ELF-1 (cell line): ENCODE results near the gene CDS2.

ENCODE experiments used
- DNase-seq: peaks from one replicate; pipeline ENCODE4 v3.0.0-alpha.2; 2016; ENCODE audit warnings: low read depth, low spot score

The CDS2 gene

GRCh38 chr20:5181958-5182357 is 55.1 kb downstream of the CDS2 start:
- DNase-seq, result no peak

GRCh38 chr20:5182615-5183254 is 55.9 kb downstream of the CDS2 start:
- DNase-seq, result no peak

- DNase-seq, result no peak
Observed at GRCh38 chr20:5183731-5184474, 57.1 kb downstream of the CDS2 start.

GRCh38 chr20:5184684-5185083 is 57.9 kb downstream of the CDS2 start:
- DNase-seq, result no peak

DNA sequence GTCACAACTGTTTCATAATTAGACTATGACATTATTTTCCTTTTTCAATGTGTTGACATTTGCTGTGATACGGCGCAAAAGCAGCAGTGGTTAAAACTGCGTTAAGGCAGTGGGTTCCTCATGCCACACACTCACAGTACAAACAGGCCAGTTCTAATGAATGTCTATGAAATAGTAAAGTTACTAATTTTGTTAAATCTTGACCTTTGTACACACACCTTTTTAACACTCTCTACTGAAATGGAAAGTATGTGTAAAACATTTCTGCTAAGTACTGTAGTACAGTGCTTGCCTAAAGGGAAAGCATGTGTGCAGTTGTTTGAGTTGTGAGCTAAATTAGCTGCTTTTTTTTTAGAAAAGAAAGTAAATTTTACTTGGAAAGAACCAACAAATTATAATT is 60.3 kb downstream of the CDS2 start:
- no peak for DNase-seq

- DNase-seq, result no peak
Observed at GRCh38 chr20:5188736-5189135, 61.9 kb downstream of the CDS2 start.

DNA sequence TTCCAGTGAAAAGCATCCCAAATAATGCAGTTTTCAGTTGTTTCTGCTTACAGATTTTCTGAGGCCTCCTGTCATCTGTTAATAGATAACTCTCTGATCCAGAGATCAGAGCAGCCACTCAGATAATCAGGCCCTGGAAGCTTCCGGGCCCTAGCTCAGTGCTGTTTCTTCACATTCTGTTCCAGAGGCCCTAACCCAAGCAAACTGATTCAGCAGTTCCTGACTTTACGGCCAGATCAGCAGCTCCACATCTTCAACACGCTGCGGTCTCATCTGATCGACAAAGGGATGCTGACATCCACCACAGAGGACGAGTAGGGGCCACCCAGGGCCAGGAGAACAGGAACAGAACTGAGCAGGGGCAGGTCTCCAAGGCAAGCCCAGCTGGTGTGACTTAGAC is 63.1 kb downstream of the CDS2 start:
- DNase-seq, result no peak

DNA sequence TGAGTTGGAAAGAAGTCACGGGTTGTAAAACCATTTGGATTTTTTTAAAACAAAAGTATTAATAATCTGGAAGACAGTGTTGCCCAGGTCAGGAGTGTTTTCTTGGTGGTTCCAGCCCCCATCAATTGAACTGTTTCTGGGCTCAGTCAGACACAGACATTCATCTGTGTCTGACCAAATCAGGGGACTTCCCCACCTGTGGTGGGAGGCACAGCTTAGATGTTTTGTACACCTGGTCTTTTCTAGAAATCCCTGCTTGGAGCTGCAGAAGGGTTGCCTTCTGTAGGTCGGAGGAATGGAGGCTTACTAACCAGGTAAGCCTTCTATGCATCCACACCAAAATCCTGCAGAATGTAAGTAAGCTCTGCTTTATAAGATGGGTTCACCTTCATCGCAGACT is 63.6 kb downstream of the CDS2 start:
- DNase-seq, result no peak

DNA sequence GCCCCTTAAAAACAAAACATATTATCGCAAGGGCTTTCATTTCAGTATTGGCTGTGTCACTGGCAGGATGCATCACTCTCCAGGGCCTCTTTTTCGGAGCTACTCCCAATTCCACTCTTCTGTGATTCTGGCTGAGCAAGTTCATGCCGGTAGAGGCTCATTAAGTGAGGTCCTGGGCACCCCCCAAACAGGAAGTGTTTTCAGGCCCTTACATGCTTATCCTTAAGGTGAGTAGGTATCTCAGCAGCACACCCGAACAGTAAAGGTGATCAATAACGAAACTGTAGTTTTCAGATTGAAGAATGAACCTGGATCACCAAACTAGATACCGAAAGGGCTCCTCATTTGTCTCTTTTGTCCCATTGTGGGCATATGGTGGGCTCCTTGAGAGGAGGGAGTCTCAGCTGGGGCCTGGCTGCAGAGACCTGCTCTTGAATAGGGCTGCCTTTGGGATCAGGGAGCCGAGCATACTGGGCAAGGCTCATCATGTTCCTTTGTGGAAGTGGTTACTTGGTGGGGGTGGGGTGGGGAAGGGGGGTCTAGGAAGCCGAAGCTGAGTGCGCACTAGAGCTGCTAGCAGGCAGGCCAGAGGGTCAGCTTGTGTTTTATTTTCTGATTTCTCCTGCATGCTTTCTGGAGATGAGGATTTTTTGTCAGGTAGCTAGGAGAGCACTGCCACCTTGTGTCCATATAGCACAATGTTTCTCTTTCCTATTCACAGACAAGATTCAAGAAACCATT is 65.2 kb downstream of the CDS2 start:
- DNase-seq, result peak; percentile 39

- no peak for DNase-seq
Observed at GRCh38 chr20:5192570-5193431, 66.0 kb downstream of the CDS2 start.

- DNase-seq, result no peak
Observed at GRCh38 chr20:5195655-5196054, 68.8 kb downstream of the CDS2 start.

DNA sequence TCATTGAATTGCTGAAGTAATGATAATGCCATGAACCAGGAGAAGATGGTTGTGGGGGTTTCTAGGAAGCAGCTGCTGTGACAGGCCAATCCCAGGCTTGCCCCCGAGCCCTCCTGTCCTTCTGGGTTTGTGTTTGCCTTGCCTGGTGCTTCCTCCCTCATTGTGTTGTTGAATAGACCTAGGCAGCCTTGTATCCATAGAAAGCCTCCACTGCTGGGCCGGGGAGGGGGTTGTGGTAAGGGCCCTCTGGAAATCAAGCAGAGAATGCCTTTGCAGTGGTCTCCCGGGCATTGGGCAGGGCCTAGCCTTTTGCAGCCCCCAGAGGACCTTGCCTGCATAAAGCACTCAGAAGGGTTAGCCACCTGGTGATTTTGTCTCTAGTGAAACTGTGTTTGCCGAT is 69.3 kb downstream of the CDS2 start:
- no peak for DNase-seq

GRCh38 chr20:5197270-5197827 is 70.5 kb downstream of the CDS2 start:
- DNase-seq, result no peak

DNA sequence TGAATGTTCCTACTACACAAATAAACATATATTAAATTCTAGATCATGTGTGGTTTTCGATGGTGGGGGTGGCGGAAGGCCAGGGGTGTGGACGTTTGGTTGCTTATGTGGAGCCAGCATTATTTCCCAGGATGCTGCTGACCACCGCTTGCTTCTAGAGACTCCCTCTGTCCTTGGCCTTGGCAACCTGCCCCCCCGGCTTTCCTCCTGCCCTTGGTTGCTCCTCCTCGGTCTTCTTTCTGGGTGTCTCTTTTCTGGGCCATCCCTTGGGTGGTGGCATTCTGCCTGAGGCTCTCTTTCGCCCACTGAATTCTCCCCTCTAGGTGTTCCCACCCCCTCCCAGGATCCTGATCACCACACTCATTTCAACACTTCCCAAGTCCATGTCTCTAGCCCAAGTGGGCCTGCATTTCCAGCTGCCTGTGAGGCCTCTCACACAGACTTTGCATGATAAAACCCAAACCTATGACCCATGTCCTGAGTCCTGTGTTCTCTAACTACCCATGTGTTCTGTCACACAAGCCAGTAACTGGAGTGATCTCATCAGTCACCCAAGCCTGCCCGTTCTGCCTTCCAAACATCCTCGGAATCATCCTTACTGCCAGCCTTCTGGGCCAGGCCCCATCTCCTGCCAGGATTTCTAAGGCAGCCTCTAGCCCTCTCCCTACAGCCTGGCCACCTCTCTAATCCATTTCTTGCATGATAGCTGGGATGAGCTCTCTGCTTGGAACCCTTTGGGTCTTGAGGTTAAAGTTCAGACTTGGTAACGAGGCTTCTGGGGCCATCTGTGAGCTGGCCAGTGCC is 71.2 kb downstream of the CDS2 start:
- DNase-seq, result no peak

DNA sequence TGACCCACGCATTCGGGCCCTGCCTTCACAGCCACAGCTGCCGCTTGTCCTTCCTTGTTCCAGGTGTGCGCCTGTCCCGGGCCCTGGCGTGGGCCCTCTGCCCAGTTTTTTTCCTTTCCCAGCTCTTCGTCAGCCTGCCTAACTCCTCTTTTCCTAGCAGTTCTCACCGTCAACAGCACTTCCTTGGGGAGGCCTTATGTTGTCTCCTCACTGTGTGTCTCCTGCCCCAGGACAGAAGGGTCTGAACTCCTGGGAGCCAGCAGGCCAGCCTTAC is 71.8 kb downstream of the CDS2 start:
- no peak for DNase-seq

- DNase-seq, result no peak
Observed at GRCh38 chr20:5203380-5203779, 76.6 kb downstream of the CDS2 start.

DNA sequence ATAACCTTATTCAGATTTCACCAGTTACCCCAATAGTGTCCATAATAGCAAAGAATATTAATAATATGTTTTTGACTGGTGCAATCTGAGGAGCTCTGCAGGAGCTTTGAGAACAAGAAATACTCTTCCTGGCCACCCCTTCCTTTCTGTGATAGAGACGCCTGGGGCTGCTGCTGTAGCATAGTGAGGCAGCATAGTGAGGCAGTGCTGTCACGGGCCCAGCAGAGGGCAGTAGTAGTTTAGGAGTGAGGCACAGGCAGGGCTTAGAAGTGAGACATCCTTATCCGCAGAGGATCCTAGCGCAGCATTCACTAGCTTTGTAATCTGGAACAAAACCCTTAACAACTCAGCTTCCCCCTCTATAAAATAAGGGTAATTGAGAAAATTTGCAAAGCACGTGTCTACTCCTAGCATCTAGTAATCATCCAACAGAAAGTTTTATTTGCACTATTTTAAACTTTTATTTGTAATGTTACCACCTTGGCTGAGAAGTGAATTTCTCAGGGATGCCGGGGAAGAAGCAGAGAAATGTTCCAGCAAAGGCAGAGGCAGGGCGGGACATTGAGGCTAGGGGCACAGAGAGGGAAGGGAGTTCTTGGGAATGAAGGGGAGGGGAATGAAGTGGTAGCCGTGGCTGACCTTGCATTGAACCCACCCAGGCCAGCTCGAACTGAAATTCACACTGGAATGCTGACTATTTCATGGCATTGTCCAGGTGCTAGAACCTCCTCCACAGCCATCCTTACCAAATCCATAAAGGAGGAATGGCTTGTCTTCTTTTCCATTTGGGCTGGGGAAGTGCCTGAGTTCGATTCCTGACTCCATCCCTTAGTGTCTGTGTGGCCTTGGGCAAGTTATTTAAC is 78.8 kb downstream of the CDS2 start:
- DNase-seq, result peak; percentile 91

GRCh38 chr20:5207138-5207537 is 80.3 kb downstream of the CDS2 start:
- no peak for DNase-seq

GRCh38 chr20:5211803-5212714 is 85.3 kb downstream of the CDS2 start:
- no peak for DNase-seq
